Uterus (tissue), 2 donors: Measurements from ENCODE around the gene CREB5.

Source experiments
- CTCF ChIP-seq, 4 experiments: fragments of 200-600 bp in 2 of 4; fragments of 450-650 bp in 2 of 4; sonication (generic) in 2 of 4; IDR thresholded peaks; one replicate each; pipeline ENCODE4 v1.5.1; 2016 to 2019; ENCODE audit warnings: antibody characterized with exemption in 4 of 4, mild to moderate bottlenecking in 2 of 4, moderate library complexity in 1 of 4
- POLR2A ChIP-seq, 2 donors: fragments of 450-650 bp; IDR thresholded peaks; one replicate each; pipeline ENCODE4 v1.6.1; 2016; ENCODE audit warnings: antibody characterized with exemption in 2 of 2, mild to moderate bottlenecking in 1 of 2, moderate library complexity in 1 of 2

GRCh38 chr7:28856656-28857055, 444.3 kb downstream of the CREB5 start:
- TF ChIP-seq POLR2A (IDR thresholded peaks at IDR 0.05) (no peak), CTCF (IDR thresholded peaks at IDR 0.05) (no peak)
